ENCODE data around the gene ORMDL2.

GRCh38 chr12:55818140-55818728 lies 393 bp downstream of the ORMDL2 start:
- TF ChIP-seq CTCF (IDR thresholded peaks at IDR 0.05): no peak
- TF ChIP-seq POLR2A (IDR thresholded peaks at IDR 0.05): no peak

Data from breast epithelium (tissue), 3 donors.